Activated T-helper 1 cell treated with anti-CD3 and anti-CD28 coated beads, Interleukin-2, amount 50 U/mL, for 16 hours (primary cell): ENCODE measurements around the gene PRPF6.

Source experiments
- DNase-seq, 2 donors: peaks; one replicate each; pipeline ENCODE4 v3.0.0-alpha.2; 2020; ENCODE audit warnings: low read depth in 1 of 2, low spot score in 1 of 2

PRPF6 gene

GRCh38 chr20:64047968-64048401 lies 67.1 kb downstream of the PRPF6 start:
- no peak for DNase-seq

DNA sequence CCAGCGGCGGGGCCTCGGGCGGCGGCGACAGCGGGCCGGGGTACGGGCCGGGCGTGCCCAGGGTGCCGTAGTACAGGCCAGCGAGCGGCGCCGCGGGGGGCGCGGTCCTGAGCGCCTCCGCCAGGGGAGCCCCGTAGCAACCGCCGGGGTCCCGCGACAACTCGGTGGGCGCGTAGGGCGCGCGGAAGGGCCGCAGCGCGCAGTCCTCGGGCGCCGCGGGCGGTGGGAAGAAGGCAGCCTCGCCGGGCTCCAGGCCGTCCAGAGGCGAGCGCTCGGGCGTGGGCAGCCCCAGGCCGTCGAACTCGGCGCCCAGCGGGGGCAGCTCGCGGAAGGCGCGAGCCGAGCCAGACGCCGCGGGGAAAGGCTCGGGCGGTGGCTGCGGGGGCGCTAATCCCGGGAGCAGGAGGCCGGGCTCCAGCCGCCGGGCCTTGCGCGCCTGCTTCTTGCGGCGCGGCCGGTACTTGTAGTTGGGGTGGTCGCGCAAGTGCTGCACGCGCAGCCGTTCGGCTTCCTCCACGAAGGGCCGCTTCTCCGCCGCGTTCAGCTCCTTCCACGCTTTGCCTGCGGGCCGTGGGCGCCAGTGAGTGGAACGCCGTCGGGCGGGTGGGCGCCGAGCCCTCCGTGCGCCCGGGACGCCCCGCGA lies 67.6 kb downstream of the PRPF6 start:
- no peak for DNase-seq

- DNase-seq: no peak
Observed at GRCh38 chr20:64049060-64049877, 68.3 kb downstream of the PRPF6 start, which contains the start of gene SOX18. Gene SOX18, minus strand, starts transcription at chr20:64049639. Its CDS starts 123 bp downstream, at chr20:64049516.

GRCh38 chr20:64049878-64050260 lies 68.9 kb downstream of the PRPF6 start:
- DNase-seq: no peak

DNA sequence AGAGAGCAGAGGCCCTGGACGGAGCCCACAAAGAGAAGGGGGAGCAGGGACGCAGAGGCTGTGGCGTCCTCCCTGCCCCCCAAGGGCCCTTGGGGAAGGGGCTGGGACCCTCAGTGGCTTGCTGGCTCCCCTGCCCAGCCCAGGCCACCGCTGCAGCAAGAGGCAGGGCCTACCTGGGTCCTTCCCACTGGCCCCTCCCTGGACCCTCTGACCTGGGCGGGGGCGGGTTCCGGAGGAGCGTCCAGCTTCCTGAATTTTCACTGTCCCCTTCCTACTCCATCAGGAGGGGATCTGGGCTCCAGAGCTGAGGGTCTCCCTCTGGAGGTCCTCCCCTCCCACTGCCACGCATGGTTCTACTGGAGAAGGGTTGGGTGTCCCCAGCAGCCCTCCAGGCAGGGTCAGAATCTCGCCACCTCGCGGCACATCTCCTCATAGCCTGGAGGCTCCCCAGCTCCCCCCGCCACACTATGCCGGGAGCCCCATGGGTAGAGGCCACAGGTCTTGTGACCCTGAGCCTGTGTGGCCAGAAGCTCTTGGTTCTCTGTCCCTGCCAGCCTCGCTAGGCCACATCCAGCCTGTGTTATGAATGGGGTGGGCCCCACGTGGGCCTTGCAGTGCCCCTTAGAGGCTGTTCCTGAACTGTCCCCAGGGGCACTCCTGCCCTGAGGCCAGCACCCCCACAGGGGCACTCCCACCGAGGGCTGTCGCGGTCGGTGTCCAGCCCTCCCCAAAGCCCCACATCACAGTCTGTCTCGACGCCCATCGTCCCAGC lies 69.5 kb downstream of the PRPF6 start:
- DNase-seq: no peak

DNA sequence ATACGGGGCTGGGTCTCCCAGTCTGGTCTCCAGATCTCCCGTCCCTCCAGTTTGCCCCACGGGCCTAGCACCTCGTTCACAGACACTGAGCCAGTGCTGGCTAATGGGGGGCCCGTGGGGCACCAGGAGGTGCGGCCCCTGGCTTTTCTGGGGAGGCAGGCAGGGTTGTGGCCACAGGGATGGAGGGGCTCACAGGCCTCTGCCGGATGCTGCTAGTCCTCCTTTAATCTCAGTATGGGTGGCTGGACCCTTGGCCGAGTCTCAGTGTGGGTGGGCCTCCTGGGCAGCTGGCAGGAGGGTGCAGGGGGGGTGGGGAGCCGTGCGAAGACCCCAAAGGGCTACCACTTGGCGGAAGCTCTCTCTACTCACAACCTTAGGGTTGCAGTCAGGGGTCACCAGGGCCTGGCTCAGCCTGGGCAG lies 70.1 kb downstream of the PRPF6 start:
- DNase-seq: no peak

DNA sequence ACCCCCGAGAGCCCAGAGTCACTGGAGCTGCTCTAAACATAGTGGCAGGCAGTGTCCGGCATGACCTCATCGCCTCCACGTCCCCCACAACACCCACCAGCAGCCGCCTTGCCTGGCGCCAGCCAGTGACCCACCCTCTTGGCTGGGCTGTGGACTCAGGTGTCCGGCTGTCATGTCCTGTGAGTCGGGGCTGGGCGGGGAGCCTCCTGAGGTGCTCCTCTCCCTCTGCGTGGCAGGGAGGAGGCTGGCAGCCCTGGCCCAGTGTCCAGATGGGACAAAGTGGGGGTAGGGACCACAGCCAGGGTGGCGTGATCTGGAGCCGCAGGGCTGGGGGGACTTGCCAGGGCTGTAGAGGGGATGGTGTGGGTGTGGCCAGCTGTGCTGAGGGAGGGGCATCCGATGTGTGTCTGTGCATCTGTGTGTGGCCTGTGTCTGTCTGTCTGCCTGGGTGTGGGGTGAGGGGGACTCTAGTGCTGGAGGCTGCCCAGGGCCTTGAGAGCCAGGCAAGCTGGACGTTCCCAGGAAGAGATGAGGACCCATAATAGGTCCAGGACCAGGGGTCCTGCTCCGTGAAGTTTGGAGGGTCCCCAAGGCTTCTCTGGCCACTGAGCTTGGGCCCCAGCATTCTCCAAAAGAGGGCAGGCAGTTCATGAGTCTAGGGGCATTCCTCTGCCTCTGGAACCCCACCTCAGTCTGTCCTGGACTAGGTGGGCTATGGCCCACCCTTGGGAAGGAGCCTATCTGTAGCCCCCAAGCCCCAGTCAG lies 70.8 kb downstream of the PRPF6 start:
- no peak for DNase-seq

DNA sequence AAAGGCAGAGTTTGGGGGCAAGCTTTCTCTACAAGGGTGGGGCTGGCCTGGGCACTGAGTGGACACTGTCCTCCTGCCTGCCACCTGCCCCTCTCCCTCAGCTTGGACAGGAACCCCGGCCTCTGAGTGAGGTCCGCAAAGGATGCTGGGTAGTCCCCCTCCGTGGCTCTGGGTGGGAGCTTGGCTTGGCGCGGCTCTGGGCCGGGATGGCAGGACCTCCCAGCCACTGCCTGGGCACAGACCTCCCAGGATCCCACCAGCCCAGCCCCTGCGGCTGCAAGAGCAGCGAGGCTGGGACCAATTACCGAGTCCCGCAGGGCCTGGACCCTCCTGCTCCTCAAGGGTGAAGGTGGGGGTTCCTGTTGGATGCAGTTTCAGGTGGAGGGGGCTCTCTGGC lies 71.4 kb downstream of the PRPF6 start:
- no peak for DNase-seq

- no peak for DNase-seq
Observed at GRCh38 chr20:64052987-64053840, 72.3 kb downstream of the PRPF6 start.

DNA sequence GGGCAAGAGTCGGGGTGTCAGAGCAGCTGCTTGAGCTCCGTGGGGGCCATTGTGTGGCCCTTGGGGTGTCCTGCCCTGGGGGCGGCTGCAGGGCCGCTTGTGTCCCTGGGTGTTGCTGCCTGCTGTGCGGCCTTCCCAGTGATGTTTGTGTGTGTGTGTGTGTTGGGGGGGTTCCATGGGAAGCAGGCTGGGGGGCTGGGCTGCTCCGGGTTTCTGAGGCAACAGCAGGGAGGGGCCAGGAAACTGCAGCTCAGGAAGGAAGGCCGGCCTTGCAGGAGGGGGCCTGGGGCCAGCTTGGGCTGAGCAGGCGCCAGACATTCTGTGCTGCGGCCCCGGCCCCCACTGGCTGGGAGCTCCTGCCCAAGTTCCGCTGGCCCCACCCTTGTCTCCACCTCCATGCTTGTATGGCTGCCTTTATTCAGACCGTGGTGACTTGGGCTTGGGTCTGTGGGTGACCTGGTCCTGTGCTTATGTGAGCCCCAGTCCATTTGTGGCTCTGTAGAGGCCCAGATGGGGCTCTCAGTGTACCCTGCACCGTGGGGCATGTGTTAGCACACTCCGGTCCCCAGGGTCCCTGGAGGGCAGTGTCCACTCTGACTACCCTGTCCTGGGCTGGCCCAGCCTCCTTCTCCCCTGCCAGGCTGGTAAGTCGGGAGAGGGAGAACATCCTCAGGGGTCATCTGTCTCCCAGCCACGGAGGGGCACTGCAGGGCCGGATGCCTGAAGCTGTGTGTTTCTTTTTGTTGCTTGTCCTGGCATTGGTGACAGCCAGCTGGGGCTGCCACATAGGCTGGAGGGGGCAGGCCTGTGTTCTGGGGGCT lies 73.1 kb downstream of the PRPF6 start:
- no peak for DNase-seq

DNA sequence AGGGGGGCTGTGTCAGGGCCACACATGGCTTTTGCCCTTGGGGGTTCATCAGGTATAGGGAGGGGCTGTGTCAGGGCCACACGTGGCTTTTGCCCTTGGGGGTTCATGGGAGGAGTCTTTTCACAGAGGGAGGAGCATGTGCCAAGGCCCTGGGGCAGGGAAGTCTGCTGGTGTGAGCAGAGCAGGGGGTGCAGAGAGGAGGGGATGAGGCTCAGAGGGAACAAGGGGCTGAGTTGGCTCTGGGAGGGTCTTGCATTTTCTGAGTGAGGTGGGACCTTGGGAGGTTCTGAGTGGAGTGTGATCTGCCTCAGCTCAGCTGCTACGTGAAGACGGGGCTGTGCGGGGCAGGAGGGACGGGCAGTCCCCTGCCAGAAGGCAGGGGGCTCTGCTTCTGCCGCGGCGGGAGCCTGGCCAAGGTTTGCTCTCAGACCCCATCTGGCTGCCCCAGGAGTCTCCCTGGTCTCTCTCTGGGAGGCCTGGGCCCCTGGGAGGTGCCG lies 74.5 kb downstream of the PRPF6 start:
- DNase-seq: no peak

- DNase-seq: no peak
Observed at GRCh38 chr20:64055893-64056638, 75.1 kb downstream of the PRPF6 start.

DNA sequence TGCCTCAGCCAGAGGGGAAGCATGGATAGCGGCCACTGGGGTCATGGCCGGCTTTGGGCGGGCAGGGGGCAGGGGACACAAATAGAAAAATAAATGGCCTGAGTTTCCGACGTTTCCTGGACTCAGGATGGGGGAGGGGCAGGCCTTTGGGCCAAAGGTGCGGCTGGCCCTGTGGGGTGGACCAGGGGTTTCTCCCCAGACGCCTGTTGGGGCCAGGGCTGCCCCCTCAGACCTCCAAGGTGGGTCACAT lies 75.6 kb downstream of the PRPF6 start:
- DNase-seq: no peak

GRCh38 chr20:64056889-64057627 lies 76.1 kb downstream of the PRPF6 start:
- DNase-seq: no peak

- peak; percentile 66 to 67 for DNase-seq
Observed at GRCh38 chr20:64057628-64058498, 76.9 kb downstream of the PRPF6 start.

GRCh38 chr20:64058536-64058935 lies 77.6 kb downstream of the PRPF6 start:
- no peak for DNase-seq

GRCh38 chr20:64062276-64062595 lies 81.3 kb downstream of the PRPF6 start:
- DNase-seq: no peak
